ENCODE measurements around the gene TBPL1.

TBPL1 gene

DNA sequence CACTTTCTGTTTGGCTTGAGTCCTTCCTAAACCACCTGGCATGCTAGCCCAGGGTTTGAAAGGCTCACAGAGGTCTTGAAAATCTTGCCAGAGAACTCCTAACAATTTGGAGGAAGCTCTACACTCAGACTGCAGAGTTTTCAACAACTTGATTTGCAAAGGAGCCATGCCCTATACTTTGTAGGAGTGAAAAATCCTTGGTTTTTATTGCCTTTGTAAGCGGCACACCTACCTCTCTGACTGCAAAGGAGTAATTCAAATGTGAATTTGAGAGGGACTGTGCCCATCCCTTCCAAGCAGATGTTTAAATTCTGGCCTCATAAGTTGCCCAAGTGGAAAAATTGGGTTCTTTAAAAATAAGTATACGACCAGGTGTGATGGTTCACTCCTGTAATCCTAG, 58.0 kb downstream of the TBPL1 start:
- no peak for DNase-seq

DNA sequence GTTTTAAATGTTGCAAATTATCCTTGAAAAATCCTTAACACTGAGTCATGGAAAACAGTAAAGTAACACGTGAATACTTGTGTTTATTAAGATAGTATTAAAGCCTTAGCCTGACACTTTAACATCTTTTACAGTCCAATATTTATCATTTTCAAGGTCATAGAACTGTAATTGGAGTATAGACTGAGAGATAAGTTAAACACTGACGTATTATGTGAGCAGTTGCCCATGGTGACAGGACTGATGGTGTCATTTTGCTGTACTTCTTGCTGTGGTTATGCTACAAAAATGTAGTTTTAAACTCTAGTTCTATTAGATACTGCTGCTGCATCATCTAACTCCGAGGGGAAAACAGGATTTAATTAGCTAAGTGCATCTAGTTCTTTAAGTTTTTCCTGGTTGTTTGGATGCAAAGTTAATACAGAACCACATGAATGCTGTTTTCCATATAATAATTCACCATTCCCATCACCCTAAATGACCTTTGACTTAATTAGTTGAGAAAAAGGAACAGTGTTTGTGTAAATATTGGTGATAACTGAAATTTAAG, 61.6 kb downstream of the TBPL1 start:
- no peak for DNase-seq

DNA sequence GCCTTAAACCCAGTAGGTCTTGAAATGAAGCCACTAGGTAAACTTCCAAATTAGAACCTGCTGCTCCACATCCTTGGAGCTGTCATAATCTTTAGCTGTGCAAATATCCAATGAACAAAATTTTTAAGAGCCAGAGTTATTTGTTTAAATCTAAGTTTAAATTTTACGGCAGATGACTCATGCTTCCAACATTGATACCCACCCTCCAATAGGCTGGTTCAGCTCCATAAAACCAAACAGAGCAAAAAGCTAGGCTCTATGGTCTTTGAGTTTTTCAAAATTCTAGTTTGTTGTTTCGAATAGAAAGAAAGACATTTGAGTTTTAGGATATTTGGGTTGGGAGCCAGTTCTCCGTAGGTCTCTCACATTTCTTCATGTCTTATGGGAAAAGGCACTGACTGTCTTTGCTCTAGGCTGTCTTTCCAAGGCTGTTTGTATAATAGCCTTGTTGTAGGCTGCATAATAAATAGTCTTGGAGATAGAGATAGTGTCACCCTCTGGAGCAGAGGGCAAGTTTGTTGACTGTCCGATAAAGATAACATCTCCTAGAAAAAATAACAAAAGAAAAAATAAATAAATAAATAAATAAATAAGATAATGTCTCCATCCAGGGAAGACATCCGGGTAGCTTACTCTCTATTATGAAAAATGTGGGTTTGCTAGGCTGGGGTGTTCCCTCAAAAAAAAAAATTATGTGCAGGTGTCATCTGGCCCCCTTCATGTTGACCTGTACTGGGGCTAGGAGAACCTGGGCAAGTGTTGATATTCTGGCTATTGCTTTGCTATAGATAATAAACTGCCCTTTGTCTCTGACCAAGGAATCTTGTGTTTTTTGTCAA, 62.9 kb downstream of the TBPL1 start:
- DNase-seq = no peak

DNA sequence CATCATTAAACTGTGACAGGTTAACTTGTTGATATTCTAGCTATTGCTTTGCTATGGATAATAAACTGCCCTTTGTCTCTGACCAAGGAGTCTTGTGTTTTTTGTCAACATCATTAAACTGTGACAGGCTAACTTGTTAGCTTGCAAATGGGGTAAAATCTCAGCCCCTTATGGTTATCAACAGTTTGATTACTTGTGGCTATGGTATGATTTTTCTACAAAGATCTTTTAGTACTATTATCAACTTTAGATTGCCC, 63.5 kb downstream of the TBPL1 start:
- no peak for DNase-seq

DNA sequence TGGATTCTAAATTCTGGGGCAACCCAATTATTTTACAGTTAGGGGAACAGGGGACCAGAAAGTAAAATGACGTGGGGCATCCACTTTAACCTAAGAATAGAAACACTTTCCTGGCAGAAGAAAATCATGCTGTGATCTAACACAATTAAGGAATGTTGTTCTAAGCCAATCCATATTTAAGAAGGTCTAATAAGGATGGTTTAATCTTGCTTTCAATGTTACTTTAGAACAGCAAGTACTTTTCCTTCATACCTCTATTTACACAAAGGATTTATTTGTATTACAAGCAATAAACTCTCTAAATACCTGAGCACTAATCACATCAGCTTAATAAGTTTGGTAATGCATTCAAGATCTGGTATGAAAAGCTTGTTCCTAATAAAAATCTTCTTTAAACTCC, 67.0 kb downstream of the TBPL1 start:
- no peak for DNase-seq

DNA sequence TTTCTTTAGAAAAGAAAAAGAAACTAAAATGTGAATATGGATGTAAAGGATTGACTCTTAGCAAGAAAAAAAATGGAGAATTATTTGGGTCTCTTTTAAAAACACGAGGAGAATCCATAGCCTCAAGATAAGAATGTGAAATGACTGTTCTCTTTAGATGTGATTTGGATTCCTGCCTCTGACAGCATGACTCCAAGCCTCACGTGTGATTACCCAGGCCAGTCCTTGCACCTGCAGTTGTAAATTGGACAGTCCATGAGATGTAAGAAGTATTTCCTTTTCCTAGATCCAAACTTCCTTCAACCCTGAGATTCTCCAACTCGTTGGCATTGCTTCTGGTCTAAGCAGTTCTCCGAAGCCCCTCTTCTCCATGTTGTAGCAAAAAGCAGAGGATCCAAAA, 67.5 kb downstream of the TBPL1 start:
- no peak for DNase-seq

DNA sequence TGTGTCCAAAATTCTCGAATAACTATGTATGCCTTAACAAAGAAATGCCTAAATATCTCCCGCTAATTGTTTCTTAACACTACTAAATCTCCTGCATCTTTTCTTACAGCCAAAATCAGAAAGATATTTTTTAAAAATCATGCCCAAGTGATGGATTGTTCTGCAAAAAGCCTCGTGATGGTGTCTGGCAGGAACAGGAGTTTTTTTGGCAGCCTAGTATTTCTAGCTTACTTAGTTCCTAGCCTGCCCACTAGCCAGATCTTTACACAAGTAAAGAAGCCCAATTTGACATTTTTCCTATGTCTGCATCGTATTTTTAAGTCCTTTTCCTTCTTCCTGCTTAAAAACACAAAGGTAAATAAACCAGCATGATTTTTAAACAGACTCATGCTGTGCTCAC, 67.9 kb downstream of the TBPL1 start:
- DNase-seq = no peak

DNA sequence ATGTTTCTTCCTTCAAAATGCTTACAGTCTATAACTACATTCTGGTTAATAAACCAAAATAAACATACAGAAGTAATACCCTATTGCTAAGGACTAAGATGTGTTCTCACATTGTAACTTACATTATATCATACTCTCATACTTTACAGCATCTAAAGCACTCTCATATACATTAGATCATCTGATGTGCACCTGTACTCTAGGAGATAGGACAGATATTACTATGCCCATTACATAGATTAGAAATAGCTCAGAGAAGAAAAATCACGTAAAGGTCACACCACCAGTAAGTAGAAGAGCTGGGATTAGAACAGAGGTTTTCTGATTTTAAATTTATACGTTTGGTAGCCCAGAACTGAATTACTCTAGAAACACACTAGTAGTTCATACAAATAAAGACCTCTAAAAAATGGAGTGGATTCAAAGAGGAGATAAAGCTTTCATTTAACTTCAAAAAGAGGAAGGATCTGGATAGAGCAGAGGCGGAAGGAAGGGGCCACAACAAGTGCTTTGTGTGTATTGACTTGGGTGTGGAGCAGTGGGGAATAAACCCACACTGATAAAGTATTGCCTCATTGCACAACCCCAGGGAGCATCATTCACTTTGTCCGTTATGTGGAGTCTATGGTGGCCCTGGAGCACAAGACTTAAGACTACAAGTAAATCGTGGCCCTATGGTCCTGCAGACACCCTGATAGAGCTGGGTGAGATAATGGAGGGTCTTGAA, 68.5 kb downstream of the TBPL1 start:
- no peak for DNase-seq

DNA sequence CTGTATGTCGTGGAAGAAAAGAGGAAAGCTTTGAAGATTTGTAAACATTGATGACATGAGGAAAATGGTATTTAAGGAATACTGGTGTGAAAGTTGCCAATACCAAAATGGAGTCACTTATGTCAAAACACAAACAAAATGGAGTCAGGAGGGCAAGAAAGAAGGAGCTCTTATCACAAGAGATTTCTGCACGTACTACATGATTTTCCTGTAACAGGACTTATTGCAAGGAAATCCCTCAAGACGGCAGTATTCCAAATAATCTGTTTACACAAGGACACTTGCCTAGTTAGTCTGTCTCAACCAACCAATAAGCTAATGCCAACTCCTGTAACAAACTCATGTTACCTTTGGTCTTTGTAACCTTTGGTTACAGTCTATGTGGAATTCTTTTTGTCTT, 69.6 kb downstream of the TBPL1 start:
- no peak for DNase-seq

DNA sequence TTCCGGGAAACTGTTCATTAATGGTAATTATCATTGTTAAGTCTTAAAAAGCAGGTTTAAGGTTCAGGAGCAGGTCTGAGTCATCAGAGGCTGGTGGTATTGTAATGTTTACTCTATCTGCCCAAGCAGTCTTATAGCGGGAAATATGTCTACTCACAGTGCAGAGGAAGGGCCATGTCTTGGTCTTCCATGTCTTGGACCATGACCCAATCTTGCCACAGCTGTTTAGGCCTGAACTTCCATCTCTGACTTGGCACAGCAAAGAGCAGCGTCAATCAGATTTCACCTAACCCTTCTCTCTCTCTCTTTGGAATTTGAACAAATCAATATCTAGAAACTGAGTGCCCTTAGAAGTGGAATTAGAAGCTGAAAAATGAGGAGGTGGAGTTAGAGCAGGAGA, 73.6 kb downstream of the TBPL1 start:
- no peak for DNase-seq

DNA sequence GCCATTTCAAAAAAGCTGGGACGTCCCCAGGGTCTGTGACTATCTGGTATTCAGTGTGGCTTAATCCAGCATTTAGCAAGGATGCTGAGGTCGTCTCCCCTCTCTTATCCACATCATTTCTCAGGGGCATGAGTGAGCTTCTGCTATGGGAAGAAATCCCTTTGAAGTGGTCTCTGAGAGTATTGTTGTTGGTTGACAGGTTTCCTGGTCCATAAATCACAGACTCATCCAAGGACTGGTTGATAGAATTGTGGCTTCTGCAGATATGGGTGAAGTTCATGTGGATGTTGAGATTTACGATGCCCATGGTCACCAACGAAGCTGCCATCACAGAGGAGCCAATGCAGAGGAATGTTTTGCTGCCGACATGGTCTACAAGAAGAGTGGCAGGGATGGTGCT, 75.4 kb downstream of the TBPL1 start:
- no peak for DNase-seq

DNA sequence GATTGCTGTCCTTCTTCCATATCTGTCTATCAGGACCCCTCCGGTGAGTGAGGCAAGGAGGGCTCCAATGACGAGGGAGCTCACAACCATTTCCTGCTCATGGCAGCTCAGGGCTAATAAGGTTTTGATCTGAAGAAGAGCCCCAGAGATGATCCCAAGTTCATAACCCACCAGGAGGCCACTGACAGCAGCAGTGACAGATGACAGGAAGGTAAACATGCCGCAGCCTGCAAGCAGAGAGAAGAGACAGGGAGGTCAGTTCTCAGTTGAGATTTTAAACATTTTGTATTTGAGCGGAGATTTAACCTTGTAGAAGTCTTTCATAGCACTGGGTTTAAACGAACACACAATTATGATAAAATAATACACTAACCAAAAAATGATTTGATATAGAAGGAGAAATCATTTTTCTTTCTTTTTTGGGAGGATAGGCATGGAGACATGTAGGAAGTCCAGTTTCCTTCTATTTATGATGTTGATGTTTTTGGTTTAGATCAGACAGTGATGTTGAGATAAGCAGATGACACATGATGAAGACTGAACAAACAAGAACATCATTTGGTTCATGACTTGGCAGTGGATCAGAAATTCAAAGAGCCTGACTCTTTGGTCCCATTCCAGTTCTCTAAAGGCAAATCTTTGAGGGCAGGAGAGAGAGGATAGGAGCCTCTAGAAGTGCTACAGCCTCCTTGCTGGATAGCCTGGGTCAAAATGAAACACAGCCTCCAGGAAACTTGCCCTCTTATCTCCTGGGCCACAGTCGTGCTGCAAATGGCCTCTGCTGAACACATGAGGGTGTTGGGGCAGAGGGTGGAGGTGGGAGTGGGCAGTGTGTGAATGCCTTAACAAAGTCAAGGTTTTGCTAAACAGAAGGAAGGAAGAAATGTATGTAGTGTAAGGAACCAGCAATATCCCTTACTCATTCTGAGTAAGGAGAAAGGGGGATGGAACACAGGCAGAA, 76.8 kb downstream of the TBPL1 start:
- no peak for DNase-seq

DNA sequence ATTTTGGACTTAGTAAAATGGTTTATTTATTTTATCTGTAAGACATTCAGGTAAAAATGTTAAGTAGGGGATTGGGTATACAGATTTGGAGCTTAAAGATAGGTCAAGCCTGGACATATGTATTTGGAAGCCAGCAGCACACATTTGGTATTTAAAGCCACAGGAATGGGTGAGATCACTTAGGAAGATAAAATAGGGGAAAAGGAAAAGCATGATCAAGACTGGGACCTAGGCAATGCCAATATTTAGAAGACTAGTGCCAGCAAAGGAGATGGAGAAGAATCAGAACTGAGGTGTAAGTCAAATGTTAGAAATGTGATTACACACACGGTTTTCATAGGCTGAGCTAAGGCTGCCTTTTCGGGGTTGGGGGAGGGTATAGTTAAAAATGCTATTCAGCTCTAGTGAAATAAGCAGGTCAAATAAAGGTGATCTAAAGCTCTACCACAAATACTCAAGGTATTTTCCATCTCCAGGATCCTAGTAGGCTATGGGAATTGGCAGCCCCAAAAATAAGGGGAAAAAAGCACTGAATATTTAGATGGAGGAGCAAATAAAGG, 78.8 kb downstream of the TBPL1 start:
- no peak for DNase-seq

DNA sequence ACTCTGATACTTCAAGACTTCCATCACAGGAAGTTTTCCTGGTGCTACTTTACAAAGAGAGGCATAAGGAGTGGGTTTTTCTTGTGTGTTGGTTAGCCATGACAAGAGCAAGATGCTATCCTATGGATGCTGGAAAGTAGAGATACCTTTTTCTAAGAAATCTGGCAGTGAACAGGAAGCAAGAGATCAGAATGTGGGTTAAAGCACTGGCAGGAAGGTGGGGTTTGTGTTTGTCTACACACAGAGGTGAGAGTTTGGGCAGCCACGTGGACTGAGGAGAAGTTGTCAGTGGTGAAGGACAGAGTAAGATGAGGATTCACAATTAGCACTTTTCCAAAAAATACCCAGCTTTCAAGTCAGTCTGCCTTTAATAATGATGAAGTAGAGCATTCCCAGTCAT, 81.5 kb downstream of the TBPL1 start:
- no peak for DNase-seq

DNA sequence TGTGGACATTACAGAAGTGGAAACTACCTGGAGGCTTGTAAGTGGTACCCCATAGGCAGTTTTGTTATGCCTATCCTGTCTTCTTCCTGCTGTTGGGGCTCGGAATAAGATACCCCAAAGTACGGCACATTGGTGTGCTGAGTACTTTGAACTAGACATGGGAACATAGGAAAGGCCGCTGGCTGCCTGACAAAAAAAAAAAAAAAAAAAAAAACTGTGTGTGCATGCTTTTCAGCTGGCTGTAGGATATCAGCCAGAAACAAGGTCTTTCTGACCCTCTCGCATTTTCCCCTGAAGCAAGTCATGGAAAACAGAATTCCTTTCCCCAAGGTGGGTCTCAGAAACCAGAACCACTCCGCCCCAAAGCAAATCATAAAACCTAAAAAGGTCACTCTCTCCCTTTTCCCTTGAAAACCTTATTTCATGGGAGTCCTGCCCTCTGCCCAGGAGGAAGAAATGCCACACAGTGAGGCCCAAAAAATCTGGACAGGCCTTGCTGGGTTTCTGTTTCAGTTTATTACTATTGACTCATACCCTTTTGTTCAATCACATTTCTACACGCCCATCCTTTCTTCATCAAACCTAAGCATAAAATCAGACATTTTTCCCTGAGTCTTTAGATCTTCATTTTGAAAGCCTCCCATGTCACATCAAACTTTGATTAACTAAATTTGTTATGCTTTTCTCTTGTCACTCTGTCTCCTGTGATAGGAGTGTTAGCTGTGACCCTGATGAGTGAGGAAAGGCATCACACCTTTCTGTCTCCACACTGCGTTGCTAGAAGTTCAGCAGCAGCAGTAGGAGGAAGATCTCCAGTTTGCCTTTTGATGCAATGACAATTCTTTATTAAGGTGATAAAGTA, 82.2 kb downstream of the TBPL1 start:
- DNase-seq = no peak

DNA sequence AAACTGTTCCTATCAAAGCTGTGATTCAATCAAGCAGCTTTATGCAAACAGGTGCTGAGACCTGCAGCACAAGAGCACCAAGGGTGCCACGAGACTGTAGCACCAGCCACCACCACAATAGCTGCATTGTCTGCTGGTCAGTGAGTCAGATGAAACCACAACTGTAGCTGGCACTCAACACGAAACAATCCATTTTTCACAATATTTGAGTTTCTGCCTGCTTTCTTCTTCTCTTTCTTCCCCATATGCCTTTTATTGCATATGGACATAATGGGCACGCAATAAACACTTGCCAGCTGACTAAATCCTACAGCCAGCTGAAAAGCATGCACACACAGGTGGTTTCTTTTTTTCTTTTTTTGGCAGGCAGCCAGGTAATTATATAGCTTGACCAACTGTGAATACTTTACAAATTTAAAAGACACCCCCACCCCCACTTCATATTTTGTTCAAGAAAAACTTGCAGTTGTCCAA, 82.8 kb downstream of the TBPL1 start:
- peak; percentile 87 for DNase-seq

DNA sequence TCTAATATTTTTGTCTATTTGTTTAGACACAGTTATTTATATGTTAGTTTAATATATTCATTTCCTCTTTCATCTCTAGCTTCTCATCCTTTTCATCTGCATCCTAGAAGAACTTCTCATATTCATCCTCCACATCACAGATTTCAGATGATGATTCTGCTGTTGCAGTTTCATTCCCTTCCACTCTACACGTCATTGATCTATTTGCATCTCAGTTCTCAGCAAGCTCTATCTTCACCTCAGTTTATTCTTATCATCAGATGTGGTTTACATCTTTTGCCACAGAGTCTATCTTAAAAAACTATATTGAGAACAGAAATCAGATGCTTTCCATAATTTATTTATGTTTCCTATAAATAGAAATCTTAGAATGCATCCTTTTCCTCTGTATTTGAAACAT, 86.1 kb downstream of the TBPL1 start:
- no peak for DNase-seq
